Effector CD8-positive, alpha-beta T cell (primary cell): ENCODE data around the gene ITGA4.

Experiments used
- DNase-seq: peaks from one replicate; lab custom pipeline; 2025; lab: John Stamatoyannopoulos, UW

ITGA4 gene

GRCh38 chr2:181515719-181516118, 58.5 kb downstream of the ITGA4 start:
- no peak for DNase-seq

GRCh38 chr2:181516992-181517391, 59.8 kb downstream of the ITGA4 start:
- DNase-seq = no peak

- DNase-seq = no peak
Measured at GRCh38 chr2:181517685-181518301, 60.6 kb downstream of the ITGA4 start.

- no peak for DNase-seq
Measured at GRCh38 chr2:181520253-181520652, 63.1 kb downstream of the ITGA4 start.

- no peak for DNase-seq
Measured at GRCh38 chr2:181523756-181524155, 66.6 kb downstream of the ITGA4 start.

GRCh38 chr2:181526014-181526413, 68.8 kb downstream of the ITGA4 start:
- DNase-seq = no peak

- DNase-seq = no peak
Measured at GRCh38 chr2:181527058-181527457, 69.9 kb downstream of the ITGA4 start.

- no peak for DNase-seq
Measured at GRCh38 chr2:181528441-181528840, 71.3 kb downstream of the ITGA4 start.

GRCh38 chr2:181536730-181537129, 79.5 kb downstream of the ITGA4 start:
- DNase-seq = no peak

GRCh38 chr2:181540421-181540820, 83.2 kb downstream of the ITGA4 start:
- DNase-seq = no peak

GRCh38 chr2:181542170-181542569, 85.0 kb downstream of the ITGA4 start:
- DNase-seq = no peak

GRCh38 chr2:181546086-181546485, 88.9 kb downstream of the ITGA4 start:
- DNase-seq = no peak

GRCh38 chr2:181552808-181553207, 95.6 kb downstream of the ITGA4 start:
- no peak for DNase-seq

GRCh38 chr2:181553244-181553643, 96.1 kb downstream of the ITGA4 start:
- DNase-seq = no peak

GRCh38 chr2:181554061-181554830, 97.1 kb downstream of the ITGA4 start:
- no peak for DNase-seq

- no peak for DNase-seq
Measured at GRCh38 chr2:181558371-181558770, 101.2 kb downstream of the ITGA4 start.

- no peak for DNase-seq
Measured at GRCh38 chr2:181563101-181563692, 106.0 kb downstream of the ITGA4 start.

GRCh38 chr2:181566334-181567032, 109.3 kb downstream of the ITGA4 start:
- no peak for DNase-seq

GRCh38 chr2:181570059-181570458, 112.9 kb downstream of the ITGA4 start:
- DNase-seq = no peak

- no peak for DNase-seq
Measured at GRCh38 chr2:181570833-181571661, 113.9 kb downstream of the ITGA4 start.

GRCh38 chr2:181573140-181573736, 116.1 kb downstream of the ITGA4 start:
- DNase-seq = no peak
